Measurements from ENCODE around the gene DLX6.

Gene DLX6

GRCh38 chr7:97011536-97012364, 6.4 kb downstream of the DLX6 start:
- DNase-seq = no peak

DNA sequence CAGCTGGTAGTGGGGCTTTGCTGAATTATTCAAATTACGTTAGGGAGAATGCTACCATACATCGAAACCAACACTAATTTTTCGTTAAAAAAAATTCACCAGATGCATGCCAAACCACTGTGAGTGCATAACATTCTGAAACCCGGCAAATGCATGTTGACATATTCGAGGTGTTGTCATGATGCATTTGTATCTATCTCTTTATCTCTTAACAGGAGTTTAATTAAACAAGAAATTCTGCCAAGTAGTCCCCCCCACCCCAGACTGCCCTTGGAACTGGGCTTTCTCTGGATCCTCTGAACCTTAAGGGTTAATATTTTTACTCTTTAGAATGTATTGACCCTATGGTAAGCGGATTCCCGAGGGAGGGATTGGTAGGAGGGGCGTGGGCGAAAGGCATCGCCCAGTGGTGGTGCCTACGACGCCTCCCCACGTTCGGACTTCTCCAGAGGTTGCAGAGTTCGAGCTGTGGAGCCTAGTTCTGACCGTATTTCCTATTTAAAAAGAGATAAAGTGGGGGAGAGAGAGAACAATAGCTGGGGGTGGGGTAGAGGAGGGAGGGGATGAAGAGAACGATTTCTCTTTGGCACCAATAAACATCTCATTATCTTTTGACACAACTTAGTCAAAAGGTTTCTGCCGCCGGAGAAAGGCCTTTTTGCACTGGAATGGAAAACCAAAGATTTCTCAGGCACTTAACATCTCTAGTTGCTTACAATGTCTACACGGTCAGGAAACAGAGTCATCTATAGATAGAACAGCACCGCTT, 7.2 kb downstream of the DLX6 start:
- DNase-seq = no peak

DNA sequence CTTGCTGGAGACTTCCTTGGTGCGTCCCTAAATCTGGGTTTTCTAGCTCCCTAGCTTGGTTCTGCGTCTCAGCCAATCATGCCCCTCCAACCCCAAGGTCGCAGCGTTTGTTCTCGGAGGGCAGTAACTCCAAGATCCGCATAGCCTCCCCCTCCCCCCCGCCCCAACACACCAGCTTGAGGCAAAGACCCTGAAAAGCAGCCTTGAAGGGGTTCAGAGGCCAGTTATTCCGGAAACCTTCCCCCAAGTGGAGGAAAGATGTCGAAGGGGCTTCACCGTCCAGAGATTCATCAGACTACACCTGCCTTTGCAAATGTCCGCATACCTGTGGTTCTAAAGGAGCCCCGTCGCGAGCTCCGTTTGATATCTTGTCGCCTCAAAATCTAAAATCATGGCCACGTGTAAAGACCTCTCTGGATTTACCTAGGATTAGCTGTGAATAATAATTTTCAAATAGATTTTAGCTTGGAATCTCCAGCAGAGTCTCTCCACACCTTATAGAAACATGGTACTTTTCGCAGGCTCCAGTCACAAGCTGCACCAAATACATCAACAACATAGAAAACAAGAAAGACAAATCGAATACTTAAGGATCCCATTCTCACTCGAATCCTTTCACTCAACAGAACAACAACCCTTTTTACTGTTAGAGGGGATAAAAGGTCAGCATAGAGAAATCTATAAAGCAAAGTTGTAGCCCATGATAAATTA, 7.9 kb downstream of the DLX6 start:
- DNase-seq = no peak

DNA sequence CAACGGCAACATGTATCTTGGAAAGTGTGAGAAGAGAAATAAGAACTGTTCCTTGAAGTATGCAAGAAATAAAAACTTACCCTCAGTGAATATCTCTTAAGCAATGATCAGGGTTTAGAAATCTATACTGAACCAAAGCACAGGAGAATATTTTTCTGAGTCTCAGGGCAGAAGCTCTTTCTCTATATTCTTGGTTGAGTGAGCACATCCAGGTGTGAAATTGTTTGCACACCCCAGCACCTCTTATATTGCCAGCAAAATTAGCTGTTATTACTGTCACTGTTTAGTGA, 8.4 kb downstream of the DLX6 start:
- DNase-seq = no peak

- DNase-seq = no peak
Measured at GRCh38 chr7:97014145-97014750, 8.9 kb downstream of the DLX6 start.

GRCh38 chr7:97015279-97015678, 9.9 kb downstream of the DLX6 start:
- no peak for DNase-seq

DNA sequence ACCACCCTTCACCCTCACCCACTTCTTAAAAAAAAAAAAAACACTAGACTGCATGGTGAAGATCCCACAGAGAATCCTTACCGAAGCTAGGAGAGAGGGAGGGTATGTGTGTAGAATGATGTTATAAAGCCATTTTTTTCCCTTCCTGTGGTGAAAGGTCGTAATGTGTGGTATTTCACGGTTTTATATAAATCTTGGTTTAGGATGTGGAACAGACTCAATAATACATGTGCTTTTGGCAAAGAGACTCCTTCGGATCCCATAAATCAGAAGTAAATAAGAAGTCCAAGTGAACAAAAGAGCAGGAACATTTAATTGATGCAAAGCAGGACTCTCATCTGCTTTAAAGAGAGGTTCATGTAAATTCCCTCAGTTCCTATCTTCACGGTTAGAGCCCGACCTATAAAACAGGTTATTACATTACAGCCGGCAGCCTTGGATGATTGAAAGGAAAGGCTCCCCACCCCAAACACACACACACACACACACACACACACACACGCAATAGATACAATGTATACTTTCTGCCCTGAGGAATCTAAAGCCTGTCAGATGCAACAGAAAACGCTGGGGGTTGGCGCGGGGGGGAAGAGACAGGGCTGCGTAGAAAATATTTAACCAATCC, 10.5 kb downstream of the DLX6 start:
- no peak for DNase-seq

GRCh38 chr7:97016381-97017191, 11.2 kb downstream of the DLX6 start:
- no peak for DNase-seq

- no peak for DNase-seq
Measured at GRCh38 chr7:97017192-97018125, 12.1 kb downstream of the DLX6 start.

GRCh38 chr7:97018126-97018601, 12.8 kb downstream of the DLX6 start:
- DNase-seq = no peak

DNA sequence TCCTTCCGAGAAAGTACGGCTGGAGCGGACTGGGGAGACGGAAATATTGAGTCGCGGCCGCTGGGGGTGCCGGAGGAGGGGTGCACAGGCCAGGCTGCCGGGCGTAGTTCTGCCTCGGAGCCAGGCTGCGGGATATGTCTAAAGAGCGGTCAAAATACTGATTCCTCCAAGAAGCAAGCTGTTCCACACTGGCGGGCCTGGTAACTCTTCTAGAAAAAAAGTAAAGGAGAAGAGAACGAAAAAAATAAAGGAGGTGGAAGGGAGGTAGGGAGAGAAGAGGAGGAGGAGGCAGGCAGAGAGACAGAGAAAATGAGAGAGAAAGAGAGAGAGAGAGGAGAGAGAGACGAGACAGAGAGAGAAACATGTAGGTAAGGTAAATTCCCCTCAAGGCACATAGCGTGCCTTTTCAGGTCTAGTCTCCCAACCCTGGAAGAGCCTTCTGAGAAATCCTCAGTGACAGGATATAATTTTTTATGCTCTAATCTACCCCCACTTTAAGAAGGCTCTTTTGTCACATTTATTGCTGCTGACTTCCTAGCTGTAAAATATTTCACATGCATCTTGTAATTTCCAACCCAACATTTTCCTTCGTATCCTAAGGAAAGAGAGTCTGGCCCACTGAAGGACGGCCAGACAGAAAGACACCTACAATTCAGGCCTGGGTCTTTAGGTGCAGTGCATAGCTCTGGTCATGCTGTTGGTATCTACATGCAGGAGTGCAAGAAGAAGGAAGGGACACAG, 13.6 kb downstream of the DLX6 start:
- DNase-seq = no peak

DNA sequence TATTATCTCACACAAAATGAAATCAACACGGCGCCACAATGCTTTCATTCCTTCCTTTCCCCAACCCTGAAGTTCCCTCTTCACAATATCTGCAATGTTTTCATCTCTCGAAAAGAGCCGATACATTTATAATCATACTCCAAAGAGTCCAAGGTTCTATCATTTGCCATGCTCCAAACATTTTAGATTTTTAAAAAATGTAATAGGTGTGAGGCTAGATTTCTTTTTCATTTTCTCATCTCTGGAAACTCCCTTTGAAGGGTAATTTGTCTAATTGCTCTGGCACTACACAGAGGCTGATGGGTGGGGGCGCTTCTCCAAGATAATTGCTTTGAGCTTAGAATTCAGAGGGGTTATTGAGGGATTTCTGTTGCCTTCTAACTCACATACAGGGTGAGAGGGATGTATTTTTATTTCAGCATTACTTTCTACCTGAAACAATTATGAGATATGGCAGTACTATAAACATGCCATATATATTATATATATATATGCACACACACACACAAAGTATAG, 14.4 kb downstream of the DLX6 start:
- DNase-seq = no peak

GRCh38 chr7:97020601-97020995, 15.2 kb downstream of the DLX6 start:
- no peak for DNase-seq

GRCh38 chr7:97020996-97021746, 15.8 kb downstream of the DLX6 start:
- DNase-seq = no peak

DNA sequence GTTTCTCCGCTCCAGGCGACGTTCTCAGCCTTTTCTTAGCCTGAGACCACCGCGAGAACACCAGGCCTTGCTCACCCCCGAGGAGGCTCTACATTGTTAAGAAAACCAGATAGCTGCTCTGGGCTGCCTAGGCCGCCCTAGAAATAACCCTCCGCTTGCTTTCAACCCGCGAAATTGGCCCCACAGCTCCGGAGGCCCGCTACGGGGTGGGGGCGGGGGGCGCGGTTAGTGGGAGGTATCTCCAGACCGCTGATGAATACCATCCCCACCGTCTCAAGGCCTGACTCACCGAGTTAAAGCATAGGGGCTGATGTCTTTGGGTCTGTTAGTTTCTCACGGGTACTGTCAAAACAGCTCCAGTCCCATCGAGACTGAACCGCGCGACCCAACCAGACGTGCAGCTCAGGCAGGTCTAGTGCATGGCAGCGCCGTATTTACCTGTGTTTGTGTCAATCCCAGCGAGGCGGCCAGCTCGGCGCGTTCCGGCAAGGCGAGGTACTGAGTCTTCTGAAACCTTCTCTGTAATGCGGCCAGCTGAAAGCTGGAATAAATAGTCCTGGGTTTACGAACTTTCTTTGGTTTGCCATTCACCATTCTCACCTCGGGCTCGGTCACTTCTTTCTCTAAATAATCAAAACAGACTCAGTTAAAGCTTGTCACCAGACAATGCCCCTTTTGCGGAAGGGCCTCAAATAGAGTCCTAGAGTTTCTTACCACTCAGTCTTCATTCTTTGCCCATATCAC, 16.6 kb downstream of the DLX6 start:
- no peak for DNase-seq

DNA sequence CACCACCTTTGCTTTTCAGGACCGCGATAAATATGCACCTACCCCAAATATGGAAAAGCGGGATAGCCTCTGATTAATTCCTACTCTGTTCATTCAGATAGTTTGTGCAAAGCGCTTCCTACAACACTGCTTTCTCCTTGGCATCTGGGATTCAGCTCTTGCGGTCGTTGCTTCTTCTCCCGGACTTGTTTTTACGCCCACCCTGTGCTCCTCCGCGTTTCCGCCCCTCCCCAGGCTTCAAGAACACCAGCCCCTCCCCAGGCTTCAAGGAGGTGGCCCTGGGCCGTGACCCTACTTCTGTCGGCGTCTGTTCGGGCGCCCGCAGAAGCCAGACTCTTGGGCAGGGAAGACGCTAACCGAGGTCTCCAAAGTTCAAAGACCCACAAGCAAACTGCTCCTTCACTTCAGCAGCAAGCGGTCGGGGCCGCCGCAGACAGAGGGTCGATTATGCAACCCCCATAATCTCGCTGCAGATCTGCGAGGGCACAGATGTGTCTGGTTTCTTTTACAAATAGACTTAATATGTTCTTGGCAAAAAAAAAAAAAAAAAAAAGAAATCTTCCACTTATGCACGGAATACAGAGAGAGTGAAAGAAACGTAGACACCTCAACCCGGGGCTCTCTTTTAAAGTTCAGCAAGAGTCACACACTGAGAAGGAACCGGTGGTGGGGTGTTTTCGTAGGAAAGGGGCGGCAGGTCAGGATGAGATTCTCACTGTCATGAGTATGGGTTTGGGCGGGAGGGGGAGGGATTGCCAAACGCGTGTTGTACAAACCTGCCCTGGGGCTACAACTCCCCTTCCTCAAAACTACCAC, 17.3 kb downstream of the DLX6 start:
- no peak for DNase-seq

Measured in CD4-positive, alpha-beta T cell treated with Interleukin-17A for 4 hours (primary cell).